HCT116 (cell line): ENCODE results near the gene SYNPR. TPM values are rescaled to one million over a fixed set of nuclear protein-coding genes. Genes with fewer than 3 reads are reported as not detected.
A peak's percentile ranks its signal among the peaks of the same experiment; 100 is the strongest.

Experiments
- ATAC-seq: fragments of 200-7000 bp; cut with Tn5 transposase; 2 replicates; pipeline ENCODE4 v1.9.1; 2020; ENCODE audit warnings: mild to moderate bottlenecking, moderate library complexity
- BruUV-seq: library from RNA; stranded (reverse); fragments of 400-500 nt; replicated peaks from 2 replicates; lab custom pipeline; 2021; lab: Mats Ljungman, UMichigan
- CTCF ChIA-PET: fragments of 300-600 bp; sonication (Branson Sonifier 250); formaldehyde crosslinking; loops from one replicate; lab custom pipeline; 2021; ENCODE audit warnings: antibody characterized with exemption; lab: Charles Lee
- POLR2A ChIA-PET: fragments of 300-600, 350-600 bp; sonication (Branson Sonifier 250); formaldehyde crosslinking; loops from one replicate; lab custom pipeline; 2021; ENCODE audit warnings: antibody characterized with exemption; lab: Charles Lee
- RAD21 ChIA-PET, 2 experiments: fragments of 300-600 bp; sonication (Branson Sonifier 250); formaldehyde crosslinking; loops; one replicate each; lab custom pipeline; 2023; ENCODE audit warnings: low total read pairs in 2 of 2; ENCODE audit not compliant: uncharacterized antibody in 2 of 2, unreplicated experiment in 2 of 2, low non-redundant PET in 1 of 2; lab: Charles Lee
- DNase-seq: peaks from one replicate; pipeline ENCODE4 v3.0.0-alpha.2; 2010; ENCODE audit warnings: low read depth, low spot score
- H2AFZ ChIP-seq: fragments of 200-600 bp; shearing (Covaris generic), sonication (generic); 2 replicates; pipeline ENCODE4 v1.6.1; 2017; ENCODE audit warnings: low read depth, mixed run types, mixed read lengths, antibody characterized with exemption, low read length; ENCODE audit not compliant: poor library complexity, severe bottlenecking
- H3K27ac ChIP-seq: 2 replicates; pipeline ENCODE4 v1.5.1; 2012; ENCODE audit warnings: low read depth, low read length
- H3K27me3 ChIP-seq: fragments of 200-600 bp; sonication (generic); 2 replicates; pipeline ENCODE4 v1.6.1; 2016; ENCODE audit warnings: mixed run types, low read length, mixed read lengths; ENCODE audit not compliant: insufficient read depth
- H3K36me3 ChIP-seq, 2 experiments: fragments of 200-500 bp in 1 of 2; fragments of 200-600 bp in 1 of 2; sonication (Bioruptor generic) in 1 of 2; sonication (generic) in 1 of 2; 2 replicates each; pipeline versions ENCODE4 v1.5.1 to v1.6.1; 2014 to 2016; ENCODE audit warnings: low read length in 2 of 2, inconsistent platforms in 1 of 2, mixed read lengths in 1 of 2, mixed run types in 1 of 2; ENCODE audit not compliant: insufficient read depth in 2 of 2, control insufficient read depth in 1 of 2
- H3K4me1 ChIP-seq, 2 experiments: fragments of 200-600 bp in 1 of 2; sonication (generic) in 1 of 2; 2 replicates each; pipeline versions ENCODE4 v1.5.1 to v1.6.1; 2012 to 2017; ENCODE audit warnings: low read length in 2 of 2, inconsistent platforms in 1 of 2, mild to moderate bottlenecking in 1 of 2, mixed read lengths in 1 of 2, mixed run types in 1 of 2, moderate library complexity in 1 of 2; ENCODE audit not compliant: insufficient read depth in 2 of 2, control insufficient read depth in 1 of 2
- H3K4me2 ChIP-seq: fragments of 200-600 bp; sonication (generic); 2 replicates; pipeline ENCODE4 v1.6.1; 2017; ENCODE audit warnings: mixed run types, low read length, mixed read lengths
- H3K4me3 ChIP-seq, 2 experiments: fragments of 200-600 bp in 1 of 2; sonication (generic) in 1 of 2; replicated peaks in 1 of 2; 2 replicates each; pipeline ENCODE4 v1.5.1; 2011 to 2016; ENCODE audit warnings: low read length in 2 of 2, control low read depth in 1 of 2, low read depth in 1 of 2, mild to moderate bottlenecking in 1 of 2, mixed read lengths in 1 of 2, mixed run types in 1 of 2
- H3K79me2 ChIP-seq: fragments of 200-600 bp; sonication (generic); 2 replicates; pipeline ENCODE4 v1.6.1; 2017; ENCODE audit warnings: mild to moderate bottlenecking, mixed run types, low read length, moderate library complexity, mixed read lengths; ENCODE audit not compliant: insufficient read depth
- H3K9ac ChIP-seq: fragments of 200-600 bp; sonication (generic); 2 replicates; pipeline ENCODE4 v1.6.1; 2016; ENCODE audit warnings: low read length, mixed read lengths
- H3K9me2 ChIP-seq: fragments of 200-600 bp; sonication (generic), shearing (Covaris generic); 2 replicates; pipeline ENCODE4 v1.6.1; 2017; ENCODE audit warnings: mixed run types, mild to moderate bottlenecking, moderate library complexity; ENCODE audit not compliant: insufficient read depth
- H3K9me3 ChIP-seq, 2 experiments: fragments of 200-500 bp in 1 of 2; fragments of 200-600 bp in 1 of 2; sonication (Bioruptor generic) in 1 of 2; sonication (generic) in 1 of 2; 2 replicates each; pipeline ENCODE4 v1.6.1; 2014 to 2017; ENCODE audit warnings: low read length in 2 of 2, mixed read lengths in 2 of 2, inconsistent platforms in 1 of 2, low read depth in 1 of 2, mild to moderate bottlenecking in 1 of 2, mixed run types in 1 of 2, moderate library complexity in 1 of 2; ENCODE audit not compliant: control insufficient read depth in 1 of 2, insufficient read depth in 1 of 2
- H4K20me1 ChIP-seq: fragments of 200-600 bp; sonication (generic), shearing (Covaris generic); 2 replicates; pipeline ENCODE4 v1.6.1; 2017; ENCODE audit warnings: mixed run types, mild to moderate bottlenecking, moderate library complexity; ENCODE audit not compliant: insufficient read depth
- CBX3 ChIP-seq: IDR thresholded peaks from 2 replicates; pipeline ENCODE4 v1.6.1; 2012; ENCODE audit warnings: low read depth
- CEBPB ChIP-seq: IDR thresholded peaks from 2 replicates; pipeline ENCODE4 v1.6.1; 2012; ENCODE audit warnings: low read depth
- EGR1 ChIP-seq: IDR thresholded peaks from 2 replicates; pipeline ENCODE4 v1.6.1; 2012; ENCODE audit warnings: low read depth
- ELF1 ChIP-seq: IDR thresholded peaks from 2 replicates; pipeline ENCODE4 v1.6.1; 2012; ENCODE audit warnings: low read depth, borderline replicate concordance
- EZH2 ChIP-seq: fragments of 200-600 bp; sonication (generic); IDR thresholded peaks from 2 replicates; pipeline ENCODE4 v1.6.1; 2017; ENCODE audit warnings: antibody characterized with exemption, mixed run types
- EZH2phosphoT487 ChIP-seq: fragments of 200-600 bp; IDR thresholded peaks from 2 replicates; pipeline ENCODE4 v1.6.1; 2018; ENCODE audit warnings: antibody characterized with exemption, borderline replicate concordance
- FOSL1 ChIP-seq: IDR thresholded peaks from 2 replicates; pipeline ENCODE4 v1.6.1; 2012; ENCODE audit warnings: low read depth
- JUND ChIP-seq: IDR thresholded peaks from 2 replicates; pipeline ENCODE4 v1.6.1; 2012
- POLR2A ChIP-seq: IDR thresholded peaks from 2 replicates; pipeline ENCODE4 v1.7.0; 2011; ENCODE audit warnings: borderline replicate concordance; ENCODE audit not compliant: insufficient read depth, insufficient read length; ENCODE audit errors: extremely low read depth
- POLR2AphosphoS5 ChIP-seq: IDR thresholded peaks from 2 replicates; pipeline ENCODE4 v1.6.1; 2011; ENCODE audit warnings: mild to moderate bottlenecking, low read depth, low read length, moderate library complexity
- RAD21 ChIP-seq: IDR thresholded peaks from 2 replicates; pipeline ENCODE4 v1.6.1; 2012; ENCODE audit warnings: low read depth, mild to moderate bottlenecking
- SIN3A ChIP-seq: IDR thresholded peaks from 2 replicates; pipeline ENCODE4 v1.6.1; 2012; ENCODE audit warnings: low read depth
- ZFX ChIP-seq: fragments of 450-650 bp; IDR thresholded peaks from 2 replicates; pipeline ENCODE4 v1.6.1; 2017
- ZNF274 ChIP-seq: fragments of 200-500 bp; sonication (Bioruptor generic); IDR thresholded peaks from 2 replicates; pipeline ENCODE4 v1.6.1; 2014; ENCODE audit warnings: mild to moderate bottlenecking, low read depth, low read length, inconsistent platforms
- intact Hi-C: fragments of 100-400 bp; cut with micrococcal nuclease; formaldehyde crosslinking; loops from 2 replicates; pipeline ENCODE4 v1.10.0; 2022
- total RNA-seq: library from RNA; stranded (reverse); gene quantifications from one replicate; pipeline ENCODE4 v1.2.1, GENCODE V29; 2021; ENCODE audit not compliant: unreplicated experiment
- TF ChIP-seq, protein P1 (sequence below): IDR thresholded peaks from 2 replicates; pipeline ENCODE4 v1.6.1; 2012
- TF ChIP-seq, protein P2 (sequence below): IDR thresholded peaks from 2 replicates; pipeline ENCODE4 v1.6.1; 2012
- TF ChIP-seq, protein P3 (sequence below), 3 experiments: fragments of 200-600 bp in 1 of 3; sonication (generic) in 1 of 3; IDR thresholded peaks in 2 of 3; conservative IDR thresholded peaks in 1 of 3; 2 replicates each; pipeline ENCODE4 v1.5.1; 2012 to 2017; ENCODE audit warnings: low read depth in 2 of 3, low read length in 2 of 3, antibody characterized with exemption in 1 of 3, borderline replicate concordance in 1 of 3, control low read depth in 1 of 3, mild to moderate bottlenecking in 1 of 3, mixed read lengths in 1 of 3, mixed run types in 1 of 3, moderate library complexity in 1 of 3; ENCODE audit not compliant: insufficient read depth in 1 of 3

The SYNPR gene
- total RNA-seq, 1 experiment from 2014 or later, result not detected

DNA sequence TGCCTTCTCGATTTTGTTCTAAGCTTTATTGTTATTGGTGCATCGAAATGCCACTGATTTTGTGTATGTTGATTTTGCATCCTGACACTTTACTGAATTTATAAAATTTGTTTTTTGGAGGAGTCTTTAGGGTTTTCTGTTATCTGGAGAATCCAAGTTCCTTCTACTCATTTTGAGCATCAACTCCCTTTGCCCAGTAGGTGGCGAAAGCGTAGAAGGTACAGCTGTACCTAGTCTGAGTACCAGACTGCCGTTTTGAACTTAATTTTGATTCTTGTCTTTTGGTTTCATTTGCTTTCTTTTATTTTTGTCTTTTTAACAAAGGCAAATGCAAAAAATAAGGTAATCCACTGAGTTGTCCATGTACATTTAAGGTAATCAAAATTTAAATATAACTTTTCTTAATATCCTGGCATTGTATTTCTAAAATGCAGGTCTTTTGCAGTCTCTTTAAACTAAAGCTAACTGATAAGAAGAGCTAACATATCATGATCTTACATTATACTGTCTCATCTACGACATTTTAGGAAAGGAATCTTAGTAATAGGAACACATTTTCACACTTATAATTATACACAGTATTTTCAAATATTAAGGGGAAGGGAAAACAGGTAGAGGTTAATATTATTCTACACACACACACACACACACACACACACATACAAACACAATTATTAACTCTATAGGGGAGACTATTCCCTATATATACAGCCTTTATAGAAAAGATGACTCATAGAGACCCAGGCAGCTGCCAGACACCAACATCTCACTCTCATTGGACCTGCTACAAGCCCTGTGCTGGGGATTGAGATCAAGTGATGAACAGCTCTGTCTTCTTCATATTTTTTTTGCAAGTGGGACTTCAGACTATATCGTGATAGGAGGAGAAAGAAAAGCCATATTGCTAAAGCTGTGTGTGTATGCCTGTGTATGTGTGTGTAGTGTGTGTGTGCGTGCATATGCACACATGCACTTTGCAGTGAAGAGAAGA, 71.8 kb downstream of the SYNPR start:
- no TSS peak for BruUV-seq
- no peak overlapping the region for H3K4me3 ChIP-seq
- ChIA-PET POLR2A (no interaction called here), CTCF (interaction anchor here (0.6 to 3.8 kb wide), 5 partner anchors 12 to 469 kb away, joined by 3 to 28 read pairs (median 3); partner anchors contain the start of gene C3orf49), RAD21 (no interaction called here)
- TF ChIP-seq FOSL1, result no peak
- no peak for TF ChIP-seq ZFX
- TF ChIP-seq, protein P1, sequence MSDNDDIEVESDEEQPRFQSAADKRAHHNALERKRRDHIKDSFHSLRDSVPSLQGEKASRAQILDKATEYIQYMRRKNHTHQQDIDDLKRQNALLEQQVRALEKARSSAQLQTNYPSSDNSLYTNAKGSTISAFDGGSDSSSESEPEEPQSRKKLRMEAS, result no peak
- no peak for TF ChIP-seq CBX3
- TF ChIP-seq EZH2phosphoT487, result no peak
- TF ChIP-seq, protein P2, sequence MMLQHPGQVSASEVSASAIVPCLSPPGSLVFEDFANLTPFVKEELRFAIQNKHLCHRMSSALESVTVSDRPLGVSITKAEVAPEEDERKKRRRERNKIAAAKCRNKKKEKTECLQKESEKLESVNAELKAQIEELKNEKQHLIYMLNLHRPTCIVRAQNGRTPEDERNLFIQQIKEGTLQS, result no peak
- no peak for TF ChIP-seq EGR1
- no peak for TF ChIP-seq SIN3A
- TF ChIP-seq ZNF274, result no peak
- no peak for TF ChIP-seq JUND
- peak; percentile 60 for TF ChIP-seq RAD21
- TF ChIP-seq, protein P3, sequence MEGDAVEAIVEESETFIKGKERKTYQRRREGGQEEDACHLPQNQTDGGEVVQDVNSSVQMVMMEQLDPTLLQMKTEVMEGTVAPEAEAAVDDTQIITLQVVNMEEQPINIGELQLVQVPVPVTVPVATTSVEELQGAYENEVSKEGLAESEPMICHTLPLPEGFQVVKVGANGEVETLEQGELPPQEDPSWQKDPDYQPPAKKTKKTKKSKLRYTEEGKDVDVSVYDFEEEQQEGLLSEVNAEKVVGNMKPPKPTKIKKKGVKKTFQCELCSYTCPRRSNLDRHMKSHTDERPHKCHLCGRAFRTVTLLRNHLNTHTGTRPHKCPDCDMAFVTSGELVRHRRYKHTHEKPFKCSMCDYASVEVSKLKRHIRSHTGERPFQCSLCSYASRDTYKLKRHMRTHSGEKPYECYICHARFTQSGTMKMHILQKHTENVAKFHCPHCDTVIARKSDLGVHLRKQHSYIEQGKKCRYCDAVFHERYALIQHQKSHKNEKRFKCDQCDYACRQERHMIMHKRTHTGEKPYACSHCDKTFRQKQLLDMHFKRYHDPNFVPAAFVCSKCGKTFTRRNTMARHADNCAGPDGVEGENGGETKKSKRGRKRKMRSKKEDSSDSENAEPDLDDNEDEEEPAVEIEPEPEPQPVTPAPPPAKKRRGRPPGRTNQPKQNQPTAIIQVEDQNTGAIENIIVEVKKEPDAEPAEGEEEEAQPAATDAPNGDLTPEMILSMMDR (IDR thresholded peaks at IDR 0.05 in 2 of 3, conservative IDR thresholded peaks at IDR 0.05 in 1 of 3; ENCODE audit: borderline replicate concordance in 1 of 3, insufficient read depth in 1 of 3, low read depth in 2 of 3, low read length in 2 of 3), result peak; percentile 36 to 82 (median 77); a peak in 5 of 6 replicates
- TF ChIP-seq ELF1, result no peak
- TF ChIP-seq CEBPB, result no peak
- TF ChIP-seq POLR2A, result no peak
- no peak for TF ChIP-seq POLR2AphosphoS5
- no peak for TF ChIP-seq EZH2
- H2AFZ ChIP-seq, result no peak overlapping the region
- no peaks in the 10 kb centered on the region for H3K4me1 ChIP-seq
- no peaks in the 10 kb centered on the region for H3K9me2 ChIP-seq
- H4K20me1 ChIP-seq, result no peaks in the 10 kb centered on the region
- H3K9ac ChIP-seq, result no peak overlapping the region
- ATAC-seq (peak; percentile 73), DNase-seq (peak; percentile 24)
- H3K9me3 ChIP-seq, result no peaks in the 10 kb centered on the region
- H3K27ac ChIP-seq, result no peak overlapping the region
- no peaks in the 10 kb centered on the region for H3K79me2 ChIP-seq
- intact Hi-C loops, result loop anchor here (1.0 to 2.0 kb wide), 3 partner anchors 468 to 1134 kb away; no protein-coding TSS in a partner anchor
- H3K27me3 ChIP-seq, result peaks cover 16% of the 10 kb centered on the region; the same call in 1 of the 2 replicates
- no peaks in the 10 kb centered on the region for H3K36me3 ChIP-seq
- H3K4me2 ChIP-seq, result no peak overlapping the region
